Fibroblast of pulmonary artery (primary cell): ENCODE measurements around the gene FABP3.

Source experiments
- DNase-seq: peaks from one replicate; pipeline ENCODE4 v3.0.0-alpha.2; 2010; ENCODE audit warnings: low read depth
- H3K4me3 ChIP-seq: replicated peaks from 2 replicates; pipeline ENCODE4 v1.5.1; 2011; ENCODE audit warnings: low read depth, mild to moderate bottlenecking, control low read depth, low read length, moderate library complexity
- TF ChIP-seq, protein P1 (sequence below): IDR thresholded peaks from 2 replicates; pipeline ENCODE4 v1.5.1; 2011; ENCODE audit warnings: mild to moderate bottlenecking, control low read depth, low read length, inconsistent platforms; ENCODE audit errors: missing control alignments

The FABP3 gene

DNA sequence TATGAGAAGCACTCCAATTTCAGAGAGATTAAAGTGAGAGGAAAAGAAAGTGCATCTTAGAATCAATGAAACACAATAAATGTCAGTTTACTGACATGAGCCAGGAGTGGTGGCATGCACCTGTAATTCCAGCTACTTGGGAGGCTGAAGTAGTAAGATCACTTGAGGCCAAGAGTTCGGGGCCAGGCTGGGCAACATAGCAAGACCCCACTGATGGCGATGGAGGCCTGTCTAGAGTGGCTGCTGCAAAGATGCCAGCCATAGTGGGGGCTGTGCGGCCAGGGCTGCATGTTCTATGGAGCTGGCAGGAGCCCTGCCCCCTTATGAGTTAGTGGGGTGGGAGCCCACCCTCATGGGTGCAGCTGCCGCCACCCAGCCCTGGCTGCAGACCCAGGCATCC, 48.8 kb downstream of the FABP3 start:
- H3K4me3 ChIP-seq = no peak overlapping the region
- no peak for DNase-seq
- TF ChIP-seq, protein P1, sequence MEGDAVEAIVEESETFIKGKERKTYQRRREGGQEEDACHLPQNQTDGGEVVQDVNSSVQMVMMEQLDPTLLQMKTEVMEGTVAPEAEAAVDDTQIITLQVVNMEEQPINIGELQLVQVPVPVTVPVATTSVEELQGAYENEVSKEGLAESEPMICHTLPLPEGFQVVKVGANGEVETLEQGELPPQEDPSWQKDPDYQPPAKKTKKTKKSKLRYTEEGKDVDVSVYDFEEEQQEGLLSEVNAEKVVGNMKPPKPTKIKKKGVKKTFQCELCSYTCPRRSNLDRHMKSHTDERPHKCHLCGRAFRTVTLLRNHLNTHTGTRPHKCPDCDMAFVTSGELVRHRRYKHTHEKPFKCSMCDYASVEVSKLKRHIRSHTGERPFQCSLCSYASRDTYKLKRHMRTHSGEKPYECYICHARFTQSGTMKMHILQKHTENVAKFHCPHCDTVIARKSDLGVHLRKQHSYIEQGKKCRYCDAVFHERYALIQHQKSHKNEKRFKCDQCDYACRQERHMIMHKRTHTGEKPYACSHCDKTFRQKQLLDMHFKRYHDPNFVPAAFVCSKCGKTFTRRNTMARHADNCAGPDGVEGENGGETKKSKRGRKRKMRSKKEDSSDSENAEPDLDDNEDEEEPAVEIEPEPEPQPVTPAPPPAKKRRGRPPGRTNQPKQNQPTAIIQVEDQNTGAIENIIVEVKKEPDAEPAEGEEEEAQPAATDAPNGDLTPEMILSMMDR = no peak

DNA sequence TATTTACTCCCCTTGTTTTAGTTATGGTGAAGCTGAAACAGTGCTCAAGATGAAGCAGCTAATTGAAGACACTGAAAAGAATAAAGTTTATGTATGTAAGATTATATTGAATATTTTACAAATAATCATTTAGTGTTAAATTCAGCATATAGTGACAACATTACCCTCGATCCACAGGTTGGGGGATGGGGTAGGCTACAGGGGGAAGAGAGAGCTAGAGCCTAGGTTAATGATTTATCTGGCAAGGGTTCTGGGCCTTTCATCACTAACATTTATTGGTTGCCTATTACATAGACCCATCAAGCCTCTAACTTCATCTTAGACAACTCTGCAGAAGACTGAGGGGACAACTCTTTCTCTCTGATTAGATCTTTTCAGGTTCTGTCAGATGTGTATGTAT, 54.7 kb downstream of the FABP3 start:
- TF ChIP-seq, protein P1 = no peak
- no peak overlapping the region for H3K4me3 ChIP-seq
- no peak for DNase-seq

DNA sequence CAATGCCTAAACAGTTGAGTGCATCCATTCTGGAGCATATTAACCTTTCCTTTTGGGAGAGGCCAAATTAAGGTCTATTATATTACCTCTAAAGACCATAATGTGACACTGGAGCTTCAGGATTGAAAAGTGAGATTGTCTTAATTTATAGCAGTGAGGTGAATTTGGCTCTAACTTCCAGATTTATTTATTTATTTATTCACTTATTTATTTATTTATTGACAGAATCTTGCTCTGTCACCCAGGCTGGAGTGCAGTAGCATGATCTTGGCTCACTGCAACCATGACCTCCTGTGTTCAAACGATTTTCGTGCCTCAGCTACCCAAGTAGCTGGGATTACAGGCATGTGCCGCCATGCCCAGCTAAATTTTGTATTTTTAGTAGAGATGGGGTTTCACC, 57.0 kb downstream of the FABP3 start:
- DNase-seq = no peak
- no peak overlapping the region for H3K4me3 ChIP-seq
- TF ChIP-seq, protein P1 = no peak
